22Rv1 (cell line): ENCODE measurements around the gene WSB1.

Experiments used
- H3K27ac ChIP-seq: fragments of 450-650 bp; 2 replicates; pipeline ENCODE4 v1.5.1; 2017
- CTCF ChIP-seq: fragments of 450-650 bp; IDR thresholded peaks from 2 replicates; pipeline ENCODE4 v1.5.1; 2017; ENCODE audit warnings: mild to moderate bottlenecking
- ZFX ChIP-seq: fragments of 450-650 bp; IDR thresholded peaks from 2 replicates; pipeline ENCODE4 v1.6.1; 2017; ENCODE audit warnings: antibody characterized with exemption, borderline replicate concordance

Gene WSB1

GRCh38 chr17:27306276-27306835, 12.4 kb downstream of the WSB1 start:
- H3K27ac ChIP-seq: no peak overlapping the region
- TF ChIP-seq ZFX (no peak), CTCF (no peak)

GRCh38 chr17:27310565-27311110, 16.7 kb downstream of the WSB1 start:
- TF ChIP-seq ZFX (no peak), CTCF (no peak)
- H3K27ac ChIP-seq: no peak overlapping the region

GRCh38 chr17:27313301-27313700, 19.4 kb downstream of the WSB1 start:
- no peak overlapping the region for H3K27ac ChIP-seq
- TF ChIP-seq ZFX: no peak
- no peak for TF ChIP-seq CTCF

DNA sequence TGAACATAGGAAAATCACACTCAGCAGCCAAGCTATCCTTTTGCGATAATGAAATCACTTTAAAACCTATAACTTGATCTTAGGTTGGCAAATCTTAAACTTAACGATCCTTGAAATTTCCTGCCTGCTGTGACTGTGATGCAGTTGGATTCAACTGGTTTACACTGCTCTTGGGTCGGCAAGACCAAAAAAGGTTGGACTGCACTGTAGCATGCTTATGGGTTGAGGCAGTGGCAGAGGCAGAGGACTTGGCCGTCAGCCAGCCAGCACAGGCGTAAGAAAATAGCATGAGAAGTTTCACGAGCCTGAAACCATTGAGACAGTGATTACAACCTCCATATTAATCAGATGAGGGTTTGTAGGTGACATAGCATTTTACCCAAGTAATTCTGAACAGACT, 21.4 kb downstream of the WSB1 start:
- no peak overlapping the region for H3K27ac ChIP-seq
- TF ChIP-seq ZFX (no peak), CTCF (no peak)

GRCh38 chr17:27315796-27316465, 22.0 kb downstream of the WSB1 start:
- TF ChIP-seq CTCF: no peak
- no peak for TF ChIP-seq ZFX
- no peak overlapping the region for H3K27ac ChIP-seq

DNA sequence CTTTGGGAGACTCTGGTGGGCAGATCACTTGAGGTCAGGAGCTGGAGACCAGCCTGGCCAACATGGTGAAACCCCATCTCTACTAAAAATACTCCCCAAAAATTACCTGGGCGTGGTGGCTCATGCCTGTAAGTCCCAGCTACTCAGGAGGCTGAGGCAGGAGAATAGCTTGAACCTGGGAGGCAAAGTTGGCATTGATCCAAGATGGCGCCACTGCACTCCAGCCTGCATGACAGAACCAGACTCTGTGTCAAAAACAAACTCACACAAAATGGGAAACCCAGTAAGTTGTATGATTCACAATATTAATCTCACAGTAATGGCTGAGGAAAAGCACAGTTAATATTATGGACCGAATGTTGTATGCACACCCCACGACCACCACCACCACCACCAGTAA, 24.3 kb downstream of the WSB1 start:
- H3K27ac ChIP-seq: no peak overlapping the region
- no peak for TF ChIP-seq CTCF
- no peak for TF ChIP-seq ZFX

DNA sequence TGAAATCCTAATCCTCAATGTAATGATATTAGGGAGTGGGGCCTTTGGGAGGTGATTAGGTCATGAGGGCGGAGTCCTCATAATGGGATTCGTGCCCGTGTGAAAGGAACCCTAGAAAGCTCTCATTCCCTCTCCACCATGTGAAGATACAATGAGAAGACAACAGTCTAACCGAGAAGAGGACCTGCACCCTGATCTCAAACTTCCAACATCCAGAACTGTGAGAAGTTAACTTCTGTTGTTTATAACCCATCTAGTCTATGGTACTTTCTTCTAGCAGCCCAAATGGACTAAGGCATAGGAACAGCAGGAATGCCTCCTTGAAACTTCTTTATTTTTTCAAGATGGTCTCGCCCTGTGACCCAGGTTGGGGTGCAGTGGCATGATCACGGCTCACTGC, 24.7 kb downstream of the WSB1 start:
- no peak overlapping the region for H3K27ac ChIP-seq
- TF ChIP-seq CTCF: no peak
- no peak for TF ChIP-seq ZFX
